Liver (tissue), 9 donors: ENCODE measurements around the gene ALDH1L1. TPM values are rescaled to one million over a fixed set of nuclear protein-coding genes. Genes with fewer than 3 reads are reported as not detected.

ENCODE experiments used
- DNase-seq: peaks from one replicate; pipeline ENCODE4 v3.0.0-alpha.2; 2017; ENCODE audit warnings: low spot score
- H3K27ac ChIP-seq, 2 donors: one replicate each; pipeline ENCODE4 v1.7.0; 2013; ENCODE audit warnings: inconsistent platforms in 2 of 2, low read length in 2 of 2, control low read depth in 1 of 2, low read depth in 1 of 2, mild to moderate bottlenecking in 1 of 2
- H3K27me3 ChIP-seq, 4 donors: one replicate each; pipeline versions ENCODE4 v1.6.1 to v1.7.0; 2013; ENCODE audit warnings: low read length in 3 of 4, inconsistent platforms in 1 of 4, mild to moderate bottlenecking in 1 of 4, moderate library complexity in 1 of 4; ENCODE audit not compliant: control insufficient read depth in 4 of 4, insufficient read depth in 4 of 4
- H3K36me3 ChIP-seq, 4 donors: one replicate each; pipeline versions ENCODE4 v1.6.1 to v1.7.0; 2013; ENCODE audit warnings: low read length in 3 of 4, mild to moderate bottlenecking in 3 of 4, low read depth in 1 of 4, moderate library complexity in 1 of 4; ENCODE audit not compliant: control insufficient read depth in 4 of 4, insufficient read depth in 3 of 4
- H3K4me1 ChIP-seq, 4 donors: one replicate each; pipeline versions ENCODE4 v1.6.1 to v1.7.0; 2013; ENCODE audit warnings: low read length in 3 of 4, mild to moderate bottlenecking in 3 of 4, moderate library complexity in 1 of 4; ENCODE audit not compliant: control insufficient read depth in 4 of 4, insufficient read depth in 4 of 4
- H3K4me3 ChIP-seq, 3 donors: one replicate each; pipeline versions ENCODE4 v1.6.1 to v1.7.0; 2013; ENCODE audit warnings: low read length in 3 of 3, control low read depth in 1 of 3, low read depth in 1 of 3, mild to moderate bottlenecking in 1 of 3
- H3K9ac ChIP-seq, 2 donors: one replicate each; pipeline ENCODE4 v1.7.0; 2013; ENCODE audit warnings: low read length in 2 of 2, mild to moderate bottlenecking in 2 of 2, moderate library complexity in 2 of 2, control low read depth in 1 of 2, low read depth in 1 of 2
- H3K9me3 ChIP-seq, 4 donors: one replicate each; pipeline versions ENCODE4 v1.6.1 to v1.7.0; 2013; ENCODE audit warnings: low read length in 3 of 4; ENCODE audit not compliant: control insufficient read depth in 4 of 4
- CTCF ChIP-seq: fragments of 150-350 bp; IDR thresholded peaks from 2 replicates; pipeline ENCODE4 v1.5.1; 2017; ENCODE audit warnings: improper control_type of control experiment, low read depth, low read length; ENCODE audit not compliant: missing input control
- EGR1 ChIP-seq, 2 donors: IDR thresholded peaks; 2 replicates each; pipeline ENCODE4 v1.6.1; 2016 to 2018; ENCODE audit warnings: antibody characterized with exemption in 2 of 2, low read depth in 2 of 2
- FOXA1 ChIP-seq: IDR thresholded peaks from 2 replicates; pipeline ENCODE4 v1.6.1; 2016; ENCODE audit warnings: antibody characterized with exemption
- GABPA ChIP-seq, 2 donors: IDR thresholded peaks in 1 of 2; conservative IDR thresholded peaks in 1 of 2; 2 replicates each; pipeline ENCODE4 v1.6.1; 2016; ENCODE audit warnings: antibody characterized with exemption in 2 of 2, mild to moderate bottlenecking in 1 of 2, moderate library complexity in 1 of 2
- HNF4A ChIP-seq, 2 donors: conservative IDR thresholded peaks; 2 replicates each; pipeline ENCODE4 v1.6.1; 2016; ENCODE audit warnings: antibody characterized with exemption in 2 of 2, mild to moderate bottlenecking in 2 of 2
- HNF4G ChIP-seq: IDR thresholded peaks from 2 replicates; pipeline ENCODE4 v1.6.1; 2016; ENCODE audit warnings: antibody characterized with exemption
- JUND ChIP-seq, 2 donors: IDR thresholded peaks; 2 replicates each; pipeline ENCODE4 v1.6.1; 2016; ENCODE audit warnings: antibody characterized with exemption in 2 of 2
- MAX ChIP-seq: IDR thresholded peaks from 2 replicates; pipeline ENCODE4 v1.6.1; 2016; ENCODE audit warnings: antibody characterized with exemption
- RAD21 ChIP-seq, 2 donors: IDR thresholded peaks; 2 replicates each; pipeline ENCODE4 v1.6.1; 2016; ENCODE audit warnings: antibody characterized with exemption in 2 of 2, mild to moderate bottlenecking in 2 of 2
- RXRA ChIP-seq, 2 donors: IDR thresholded peaks; 2 replicates each; pipeline ENCODE4 v1.6.1; 2017 to 2018; ENCODE audit warnings: antibody characterized with exemption in 2 of 2, mild to moderate bottlenecking in 1 of 2
- SP1 ChIP-seq: IDR thresholded peaks from 2 replicates; pipeline ENCODE4 v1.6.1; 2018; ENCODE audit warnings: antibody characterized with exemption, mild to moderate bottlenecking
- TAF1 ChIP-seq: conservative IDR thresholded peaks from 2 replicates; pipeline ENCODE4 v1.6.1; 2016; ENCODE audit warnings: antibody characterized with exemption, mild to moderate bottlenecking
- YY1 ChIP-seq: IDR thresholded peaks from 2 replicates; pipeline ENCODE4 v1.6.1; 2016; ENCODE audit warnings: antibody characterized with exemption, mild to moderate bottlenecking
- WGBS: extraction: QIAGEN DNeasy Blood & Tissue Kit; methylation state at CpG from one replicate; pipeline ENCODE4 v1.1.7; 2013; 5-methylcytosine and 5-hydroxymethylcytosine counted together
- polyA plus RNA-seq, 2 donors: library from polyadenylated mRNA; stranded (reverse) in 1 of 2; unstranded in 1 of 2; fragments of 200-250 nt in 1 of 2; fragments of >200 nt in 1 of 2; fragmentation: Nextera tagmentation in 1 of 2; extraction: Ambion mirVana in 1 of 2; gene quantifications; one replicate each; pipeline versions ENCODE4 v1.2.1 to v1.2.3, GENCODE V29; 2013 to 2015
- total RNA-seq, 2 donors: library from RNA; depleted of rRNA; stranded (reverse); fragments of >200 nt; gene quantifications; one replicate each; pipeline ENCODE4 v1.2.3, GENCODE V29; 2014
- TF ChIP-seq, protein P1 (sequence below): IDR thresholded peaks from 2 replicates; pipeline ENCODE4 v1.6.1; 2016; ENCODE audit warnings: antibody characterized with exemption
- donor health status: healthy.
- donor health status: healthy.
- donor health status: healthy.
- donor health status: healthy.
- donor health status: healthy.

The ALDH1L1 gene
- total and polyA plus RNA-seq, 4 donors, result 46.7 to 234 (median 147) TPM

GRCh38 chr3:126208182-126208581, 27.8 kb upstream of the ALDH1L1 start:
- Histone ChIP-seq H3K4me1 (peaks cover 0 to 6% (median 1%) of the 10 kb centered on the region in 4 donors), H3K36me3 (no peaks in the 10 kb centered on the region), H3K9ac (no peak overlapping the region), H3K27ac (no peak overlapping the region), H3K27me3 (no peaks in the 10 kb centered on the region), H3K4me3 (no peak overlapping the region), H3K9me3 (no peaks in the 10 kb centered on the region)
- TF ChIP-seq RAD21 (IDR thresholded peaks at IDR 0.05), result no peak
- TF ChIP-seq, protein P1, sequence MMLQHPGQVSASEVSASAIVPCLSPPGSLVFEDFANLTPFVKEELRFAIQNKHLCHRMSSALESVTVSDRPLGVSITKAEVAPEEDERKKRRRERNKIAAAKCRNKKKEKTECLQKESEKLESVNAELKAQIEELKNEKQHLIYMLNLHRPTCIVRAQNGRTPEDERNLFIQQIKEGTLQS, result no peak
- no peak for TF ChIP-seq MAX
- TF ChIP-seq TAF1, result no peak
- TF ChIP-seq SP1, result no peak
- TF ChIP-seq EGR1 (IDR thresholded peaks at IDR 0.05; ENCODE audit: low read depth in 2 of 2), result no peak
- no peak for TF ChIP-seq YY1
- no peak for TF ChIP-seq FOXA1
- TF ChIP-seq JUND (IDR thresholded peaks at IDR 0.05), result no peak
- TF ChIP-seq HNF4A (conservative IDR thresholded peaks at IDR 0.05), result no peak
- no peak for TF ChIP-seq RXRA (IDR thresholded peaks at IDR 0.05)
- no peak for TF ChIP-seq CTCF
- WGBS, result 85% methylated on average over 2 of the region's 2 CpGs
- no peak for DNase-seq

GRCh38 chr3:126207166-126207565, 26.8 kb upstream of the ALDH1L1 start:
- 97% methylated on average over 5 of the region's 5 CpGs for WGBS
- Histone ChIP-seq H3K9ac (no peak overlapping the region), H3K27ac (no peak overlapping the region), H3K36me3 (no peaks in the 10 kb centered on the region), H3K4me1 (no peaks in the 10 kb centered on the region), H3K9me3 (no peaks in the 10 kb centered on the region), H3K4me3 (no peak overlapping the region), H3K27me3 (no peaks in the 10 kb centered on the region)
- TF ChIP-seq, protein P1, result no peak
- no peak for TF ChIP-seq FOXA1
- no peak for TF ChIP-seq JUND (IDR thresholded peaks at IDR 0.05)
- no peak for TF ChIP-seq MAX
- no peak for TF ChIP-seq HNF4A (conservative IDR thresholded peaks at IDR 0.05)
- no peak for TF ChIP-seq GABPA (IDR thresholded peaks at IDR 0.05 in 1 of 2, conservative IDR thresholded peaks at IDR 0.05 in 1 of 2)
- no peak for TF ChIP-seq RXRA (IDR thresholded peaks at IDR 0.05)
- no peak for TF ChIP-seq RAD21 (IDR thresholded peaks at IDR 0.05)
- TF ChIP-seq SP1, result no peak
- TF ChIP-seq TAF1, result no peak
- no peak for TF ChIP-seq HNF4G
- DNase-seq, result no peak
